GM18858 (cell line): ENCODE data around the gene ACTG1.

Experiments
- ATAC-seq: cut with Tn5 transposase; IDR thresholded peaks from one replicate; pipeline ENCODE4 v1.9.1; 2021; ENCODE audit not compliant: unreplicated experiment

ACTG1 gene

GRCh38 chr17:81518113-81518784 lies 5.7 kb upstream of the ACTG1 start:
- no peak for ATAC-seq

GRCh38 chr17:81517339-81518112 lies 4.9 kb upstream of the ACTG1 start:
- ATAC-seq, result no peak

- no peak for ATAC-seq
These were observed 4.4 kb upstream of the ACTG1 start for GRCh38 chr17:81517009-81517338.

GRCh38 chr17:81516439-81516838 lies 3.8 kb upstream of the ACTG1 start:
- no peak for ATAC-seq

- ATAC-seq, result no peak
These were observed 3.0 kb upstream of the ACTG1 start for GRCh38 chr17:81515530-81516041.

GRCh38 chr17:81514739-81515529 lies 2.3 kb upstream of the ACTG1 start:
- no peak for ATAC-seq

GRCh38 chr17:81514489-81514738 lies 1.8 kb upstream of the ACTG1 start:
- ATAC-seq, result no peak

GRCh38 chr17:81513753-81514488 lies 1.3 kb upstream of the ACTG1 start:
- no peak for ATAC-seq

GRCh38 chr17:81513372-81513752 lies 763 bp upstream of the ACTG1 start:
- no peak for ATAC-seq

GRCh38 chr17:81511804-81512561 lies 616 bp downstream of the ACTG1 start:
- ATAC-seq, result no peak

GRCh38 chr17:81511554-81511803 lies 1.1 kb downstream of the ACTG1 start:
- no peak for ATAC-seq

- no peak for ATAC-seq
These were observed 1.6 kb downstream of the ACTG1 start for GRCh38 chr17:81510785-81511553.

GRCh38 chr17:81509972-81510784 lies 2.4 kb downstream of the ACTG1 start:
- ATAC-seq, result no peak

GRCh38 chr17:81509207-81509971 lies 3.2 kb downstream of the ACTG1 start:
- no peak for ATAC-seq

- no peak for ATAC-seq
These were observed 3.9 kb downstream of the ACTG1 start for GRCh38 chr17:81508639-81509206.

GRCh38 chr17:81503619-81504018 lies 9.0 kb downstream of the ACTG1 start:
- ATAC-seq, result no peak

GRCh38 chr17:81502471-81503017 lies 10.1 kb downstream of the ACTG1 start:
- ATAC-seq, result no peak

GRCh38 chr17:81500047-81500446 lies 12.6 kb downstream of the ACTG1 start:
- ATAC-seq, result no peak
